HEK293T (cell line): ENCODE data around the gene CLPSL1.

ENCODE experiments used
- ARNT ChIP-seq: fragments of 450-650 bp; IDR thresholded peaks from 2 replicates; pipeline ENCODE4 v1.6.1; 2017; ENCODE audit warnings: mild to moderate bottlenecking
- ELF4 ChIP-seq: fragments of 450-650 bp; IDR thresholded peaks from 2 replicates; pipeline ENCODE4 v1.6.1; 2017; ENCODE audit warnings: antibody characterized with exemption
- FOXK2 ChIP-seq: fragments of 450-650 bp; IDR thresholded peaks from 2 replicates; pipeline ENCODE4 v1.6.1; 2016; ENCODE audit warnings: mild to moderate bottlenecking
- SP1 ChIP-seq: fragments of 450-650 bp; IDR thresholded peaks from 2 replicates; pipeline ENCODE4 v1.6.1; 2017
- SUZ12 ChIP-seq: fragments of 450-650 bp; IDR thresholded peaks from 2 replicates; pipeline ENCODE4 v1.6.1; 2016; ENCODE audit warnings: mild to moderate bottlenecking

DNA sequence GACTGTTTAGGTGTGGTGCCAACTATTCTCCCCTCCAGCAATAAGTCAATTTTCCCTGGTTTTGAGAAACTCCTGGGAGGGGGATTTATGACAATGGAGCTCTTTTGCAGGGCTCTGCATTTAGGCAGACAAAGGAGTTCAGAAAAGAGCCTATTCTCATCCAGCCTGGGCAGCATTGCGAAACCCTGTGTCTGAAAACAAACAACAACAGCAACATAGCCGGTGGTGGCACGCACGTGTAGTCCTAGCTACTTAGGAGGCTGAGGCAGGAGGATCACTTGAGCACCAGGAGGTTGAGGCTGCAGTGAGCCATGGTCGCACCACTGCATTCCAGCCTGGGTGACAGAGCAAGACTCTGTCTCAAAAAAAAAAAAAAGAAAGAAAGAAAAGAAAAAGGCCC lies 9.9 kb downstream of the CLPSL1 start:
- TF ChIP-seq SUZ12 (no peak), FOXK2 (no peak), SP1 (no peak), ARNT (no peak), ELF4 (no peak)
